ENCODE results near the gene HCST.

DNA sequence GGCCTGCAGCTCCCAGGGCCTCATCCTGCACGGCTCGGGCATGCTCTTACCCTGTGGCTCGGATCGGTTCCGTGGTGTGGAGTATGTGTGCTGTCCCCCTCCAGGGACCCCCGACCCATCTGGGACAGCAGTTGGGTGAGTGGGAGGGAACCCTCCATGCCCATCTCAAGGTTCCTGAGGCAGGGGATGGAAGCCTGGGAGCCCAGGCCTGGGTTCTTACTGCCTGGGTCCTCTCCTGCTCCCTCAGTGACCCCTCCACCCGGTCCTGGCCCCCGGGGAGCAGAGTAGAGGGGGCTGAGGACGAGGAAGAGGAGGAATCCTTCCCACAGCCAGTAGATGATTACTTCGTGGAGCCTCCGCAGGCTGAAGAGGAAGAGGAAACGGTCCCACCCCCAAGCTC is 30.7 kb upstream of the HCST start:
- TF ChIP-seq CTCF (IDR thresholded peaks at IDR 0.05 in 8 of 11, conservative IDR thresholded peaks at IDR 0.05 in 3 of 11) (no peak), POLR2A (IDR thresholded peaks at IDR 0.05) (no peak), POLR2AphosphoS5 (IDR thresholded peaks at IDR 0.05) (no peak)

All from spleen (tissue), 7 donors.